ENCODE data around the gene DNAI7. TPM values are rescaled to one million over a fixed set of nuclear protein-coding genes. Genes with fewer than 3 reads are reported as not detected.
A peak's percentile ranks its signal among the peaks of the same experiment; 100 is the strongest.

DNAI7 gene, protein sequence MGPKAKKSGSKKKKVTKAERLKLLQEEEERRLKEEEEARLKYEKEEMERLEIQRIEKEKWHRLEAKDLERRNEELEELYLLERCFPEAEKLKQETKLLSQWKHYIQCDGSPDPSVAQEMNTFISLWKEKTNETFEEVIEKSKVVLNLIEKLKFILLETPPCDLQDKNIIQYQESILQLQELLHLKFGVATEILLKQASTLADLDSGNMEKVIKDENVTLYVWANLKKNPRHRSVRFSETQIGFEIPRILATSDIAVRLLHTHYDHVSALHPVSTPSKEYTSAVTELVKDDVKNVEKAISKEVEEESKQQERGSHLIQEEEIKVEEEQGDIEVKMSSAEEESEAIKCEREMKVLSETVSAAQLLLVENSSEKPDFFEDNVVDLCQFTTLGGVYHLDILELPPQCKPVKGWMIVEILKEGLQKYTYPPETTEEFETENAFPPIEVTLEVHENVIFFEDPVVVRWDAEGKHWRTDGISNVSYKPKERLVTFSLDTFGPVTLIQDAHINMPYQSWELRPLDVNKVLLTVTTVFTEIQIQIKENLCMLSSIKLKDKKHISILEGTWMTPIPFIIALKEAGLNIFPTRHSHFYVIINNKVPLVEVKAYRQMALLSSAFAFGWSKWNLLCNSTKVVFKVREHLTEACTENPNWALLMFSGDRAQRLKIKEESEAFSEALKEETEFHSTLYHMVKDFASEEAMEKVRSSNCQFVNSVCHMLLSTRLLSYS
- total RNA-seq (1 to 10 TPM in 2 of 4 donors, under 1 TPM in 1, not detected in 1; 0.36 to 1.2 (median 1.1) TPM), polyA plus RNA-seq (under 1 TPM in 1 of 3 donors, not detected in 2; 0.13 TPM)

DNA sequence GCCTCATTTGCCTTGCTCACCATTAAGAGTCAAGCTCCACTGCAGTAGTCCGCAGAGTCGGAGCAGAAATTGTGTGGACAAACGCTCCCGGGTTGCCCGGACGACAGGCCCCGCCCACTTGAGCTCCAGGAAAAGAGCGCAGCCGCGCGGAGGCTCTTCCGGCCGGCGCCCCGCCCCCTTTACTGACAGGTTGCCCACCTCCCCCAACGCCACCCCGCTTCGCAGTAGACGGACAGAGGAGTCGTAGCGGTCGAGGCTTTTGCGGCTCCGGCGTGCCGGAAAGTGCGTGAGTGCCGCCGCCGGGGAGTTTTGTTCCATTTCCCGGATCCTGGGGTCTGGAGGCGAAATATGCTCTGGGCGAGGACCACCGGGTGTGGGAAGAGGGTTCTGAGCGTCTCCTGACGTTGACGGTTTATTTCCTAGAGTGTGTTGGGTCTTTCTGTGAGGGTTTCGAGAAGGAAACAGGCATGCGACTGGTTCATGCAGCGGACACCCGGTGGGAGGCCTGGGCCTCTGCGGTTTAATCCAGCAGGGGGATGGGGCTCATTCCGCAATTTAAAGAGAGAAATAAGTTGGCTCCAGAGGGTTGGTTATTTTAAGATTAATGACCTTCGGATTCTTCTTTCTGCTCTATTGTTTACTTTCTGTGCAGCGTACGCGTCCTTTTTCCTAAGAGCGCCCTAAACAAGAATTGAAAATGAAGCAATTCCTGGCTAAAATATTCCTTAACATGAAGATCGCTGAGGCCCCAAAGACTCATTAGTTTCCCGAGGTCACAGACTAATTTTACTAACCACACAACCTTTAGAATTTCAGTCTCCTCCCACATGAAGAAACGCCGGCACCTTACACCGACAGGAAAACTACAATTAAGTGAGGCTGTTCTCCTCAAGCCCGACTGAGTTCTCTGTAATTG, at the start of gene DNAI7, which contains the start of gene ETFRF1:
Gene DNAI7, minus strand, starts transcription at position 105 of the 916 bp plus-strand sequence. Its CDS starts 82 bp downstream, at position 23.
Gene ETFRF1, plus strand, starts transcription at position 182 of the 916 bp plus-strand sequence. CDS start 8,720 bp downstream, outside the sequence.
- H3K27ac ChIP-seq: peak within 1 kb of the TSS; percentile 93 to 96 (median 94)
- H3K36me3 ChIP-seq: no peaks in the 10 kb centered on the region
- no peaks in the 10 kb centered on the region for H3K9me3 ChIP-seq
- no peaks in the 10 kb centered on the region for H3K27me3 ChIP-seq
- peak; percentile 99 for DNase-seq
- peak within 1 kb of the TSS; percentile 54 to 78 (median 64) for H3K4me3 ChIP-seq
- TF ChIP-seq POLR2AphosphoS5 (IDR thresholded peaks at IDR 0.05) (peak; percentile 87 to 97 (median 90)), POLR2A (IDR thresholded peaks at IDR 0.05) (peak; percentile 75 to 85), EP300 (IDR thresholded peaks at IDR 0.05) (peak in 1 of 4 donors; percentile 38)
- TF ChIP-seq, protein P1, sequence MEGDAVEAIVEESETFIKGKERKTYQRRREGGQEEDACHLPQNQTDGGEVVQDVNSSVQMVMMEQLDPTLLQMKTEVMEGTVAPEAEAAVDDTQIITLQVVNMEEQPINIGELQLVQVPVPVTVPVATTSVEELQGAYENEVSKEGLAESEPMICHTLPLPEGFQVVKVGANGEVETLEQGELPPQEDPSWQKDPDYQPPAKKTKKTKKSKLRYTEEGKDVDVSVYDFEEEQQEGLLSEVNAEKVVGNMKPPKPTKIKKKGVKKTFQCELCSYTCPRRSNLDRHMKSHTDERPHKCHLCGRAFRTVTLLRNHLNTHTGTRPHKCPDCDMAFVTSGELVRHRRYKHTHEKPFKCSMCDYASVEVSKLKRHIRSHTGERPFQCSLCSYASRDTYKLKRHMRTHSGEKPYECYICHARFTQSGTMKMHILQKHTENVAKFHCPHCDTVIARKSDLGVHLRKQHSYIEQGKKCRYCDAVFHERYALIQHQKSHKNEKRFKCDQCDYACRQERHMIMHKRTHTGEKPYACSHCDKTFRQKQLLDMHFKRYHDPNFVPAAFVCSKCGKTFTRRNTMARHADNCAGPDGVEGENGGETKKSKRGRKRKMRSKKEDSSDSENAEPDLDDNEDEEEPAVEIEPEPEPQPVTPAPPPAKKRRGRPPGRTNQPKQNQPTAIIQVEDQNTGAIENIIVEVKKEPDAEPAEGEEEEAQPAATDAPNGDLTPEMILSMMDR (IDR thresholded peaks at IDR 0.05): peak in 2 of 4 experiments; percentile 24 to 28
- intact Hi-C loops (cut with DNase I): loop anchor here (1.0 to 5.0 kb wide), 4 partner anchors 47 to 762 kb away; partner anchors contain the start of genes KRAS and RASSF8
- 0 to 1% methylated on average over 54 of the region's 54 CpGs for WGBS, 2 donors
- peaks cover 0 to 22% (median 18%) of the 10 kb centered on the region in 4 donors for H3K4me1 ChIP-seq

DNA sequence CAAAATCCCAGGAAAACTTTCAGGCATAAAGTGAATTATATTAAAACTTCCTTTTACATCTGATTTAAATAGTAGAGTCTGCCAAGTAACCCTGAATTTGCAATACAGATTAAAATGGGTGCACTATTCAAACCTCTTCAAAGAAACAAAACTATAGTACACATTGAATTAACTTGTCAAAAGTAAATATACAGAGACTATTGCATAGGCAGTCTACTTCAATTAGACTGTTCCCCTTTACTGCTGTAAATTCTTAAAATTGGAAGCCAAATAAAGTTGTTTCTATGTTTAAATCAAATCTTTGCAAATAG, 48.7 kb upstream of the DNAI7 start:
- peak overlapping the region in 1 of 4 donors; percentile 3 for H3K27ac ChIP-seq
- peaks cover 0 to 25% (median 2%) of the 10 kb centered on the region in 4 donors for H3K4me1 ChIP-seq
- TF ChIP-seq POLR2A (IDR thresholded peaks at IDR 0.05) (no peak), POLR2AphosphoS5 (IDR thresholded peaks at IDR 0.05) (no peak), EP300 (IDR thresholded peaks at IDR 0.05) (no peak)
- TF ChIP-seq, protein P1 (IDR thresholded peaks at IDR 0.05): no peak
- peaks cover 0 to 5% (median 0%) of the 10 kb centered on the region in 4 donors for H3K36me3 ChIP-seq
- H3K4me3 ChIP-seq: no peak overlapping the region
- no peak for DNase-seq
- H3K9me3 ChIP-seq: no peaks in the 10 kb centered on the region
- H3K27me3 ChIP-seq: no peaks in the 10 kb centered on the region
- intact Hi-C loops (cut with DNase I): loop anchor here (5.0 kb wide), 1 partner anchor 46 kb away; the partner anchor contains the start of genes DNAI7 and ETFRF1

DNA sequence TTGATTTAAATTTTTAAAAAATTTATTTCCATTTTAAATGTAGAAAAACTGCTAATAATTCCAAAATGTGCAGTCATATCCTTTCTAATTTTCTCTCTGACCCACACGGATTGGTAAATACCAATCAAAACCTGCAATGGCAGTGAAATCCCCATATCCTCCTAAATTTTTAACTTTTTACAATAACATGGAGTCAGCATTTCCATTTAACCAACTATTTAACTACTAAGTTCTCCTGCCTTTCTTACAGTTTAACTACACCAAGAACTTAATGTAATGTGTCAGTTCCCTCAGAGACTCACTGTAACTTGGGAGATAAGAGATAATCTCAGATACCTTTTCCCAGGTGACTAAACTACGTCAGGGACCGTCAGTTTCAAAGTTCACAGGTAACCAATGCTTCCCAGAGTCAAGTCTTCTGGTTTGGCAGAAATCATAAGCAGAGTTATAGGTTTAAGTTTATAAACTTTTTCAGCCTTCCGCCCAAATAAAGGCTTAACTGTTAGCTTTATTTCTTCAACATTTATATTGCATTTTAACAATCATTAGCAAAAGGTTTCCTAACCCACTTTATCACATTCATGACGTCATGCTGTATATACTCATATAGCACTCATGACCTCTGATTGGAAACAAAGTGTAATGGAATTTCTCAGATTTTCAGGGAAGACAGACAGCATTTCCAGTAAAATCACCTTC, 48.2 kb upstream of the DNAI7 start:
- no peak for DNase-seq
- TF ChIP-seq POLR2A (IDR thresholded peaks at IDR 0.05) (no peak), POLR2AphosphoS5 (IDR thresholded peaks at IDR 0.05) (no peak), EP300 (IDR thresholded peaks at IDR 0.05) (no peak)
- TF ChIP-seq, protein P1 (IDR thresholded peaks at IDR 0.05): no peak
- Histone ChIP-seq H3K27ac (peak overlapping the region in 1 of 4 donors; percentile 3), H3K4me1 (peaks cover 0 to 21% (median under 1%) of the 10 kb centered on the region in 4 donors), H3K36me3 (peaks cover 0 to 5% (median 0%) of the 10 kb centered on the region in 4 donors), H3K9me3 (no peaks in the 10 kb centered on the region), H3K4me3 (no peak overlapping the region), H3K27me3 (no peaks in the 10 kb centered on the region)
- 31 to 74% methylated on average over 5 of the region's 5 CpGs for WGBS, 2 donors
- intact Hi-C loops (cut with DNase I): loop anchor here (5.0 kb wide), 1 partner anchor 46 kb away; the partner anchor contains the start of genes DNAI7 and ETFRF1

Data from sigmoid colon (tissue), 7 donors.